Epithelial cell of prostate (primary cell): ENCODE results near the gene MRM1.
"Not testable (repeated sequence)": the region's sequence is repeated elsewhere in the genome, so short reads cannot be mapped to it uniquely, and the experiment has no call there.

Source experiments
- DNase-seq: peaks from one replicate; pipeline ENCODE4 v3.0.0-alpha.2; 2011; ENCODE audit warnings: low read depth, low spot score
- H3K27ac ChIP-seq: fragments of 450-650 bp; 2 replicates; pipeline ENCODE4 v1.5.1; 2017; ENCODE audit warnings: mild to moderate bottlenecking

Gene MRM1

DNA sequence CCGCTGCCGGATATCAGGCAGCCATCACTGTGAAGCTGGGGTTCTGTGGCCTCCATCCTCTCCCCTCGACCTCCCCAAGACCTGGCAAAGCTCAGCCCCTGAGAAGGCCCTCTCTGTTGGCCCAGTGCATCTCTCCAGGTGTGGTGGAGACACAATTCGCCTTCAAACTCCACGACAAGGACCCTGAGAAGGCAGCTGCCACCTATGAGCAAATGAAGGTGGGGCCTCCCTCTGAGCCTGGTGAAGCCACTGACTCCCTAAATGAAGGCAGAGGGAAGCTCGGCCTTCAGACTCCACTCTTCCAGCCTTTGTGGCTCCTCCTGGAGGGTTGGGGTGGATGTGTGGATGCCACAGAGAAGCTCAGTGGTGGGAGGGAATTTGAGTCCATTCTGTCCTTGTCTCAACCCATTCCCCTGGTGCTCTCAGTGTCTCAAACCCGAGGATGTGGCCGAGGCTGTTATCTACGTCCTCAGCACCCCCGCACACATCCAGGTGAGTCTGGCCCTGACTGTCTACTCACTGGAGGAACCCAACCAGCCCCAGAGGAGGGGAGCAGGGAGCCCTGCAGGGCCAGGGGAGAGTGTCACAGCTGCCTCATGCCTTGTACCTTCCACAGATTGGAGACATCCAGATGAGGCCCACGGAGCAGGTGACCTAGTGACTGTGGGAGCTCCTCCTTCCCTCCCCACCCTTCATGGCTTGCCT, 1.7 kb upstream of the MRM1 start:
- no peak for DNase-seq
- no peak overlapping the region for H3K27ac ChIP-seq

GRCh38 chr17:36600465-36600864, 918 bp upstream of the MRM1 start:
- H3K27ac ChIP-seq = peak overlapping the region; percentile 66

GRCh38 chr17:36600936-36601302, 464 bp upstream of the MRM1 start:
- peak overlapping the region; percentile 66 for H3K27ac ChIP-seq
- no peak for DNase-seq

More at GRCh38 chr17:36600465-36600864, 918 bp upstream of the MRM1 start:
- DNase-seq = no peak

- H3K27ac ChIP-seq = peak overlapping the region; percentile 66
- DNase-seq = no peak
Measured at GRCh38 chr17:36602030-36602748, 806 bp downstream of the MRM1 start.

- H3K27ac ChIP-seq = no peak overlapping the region
- no peak for DNase-seq
Measured at GRCh38 chr17:36602924-36603384, 1.6 kb downstream of the MRM1 start.

GRCh38 chr17:36605028-36605427, 3.6 kb downstream of the MRM1 start:
- H3K27ac ChIP-seq, DNase-seq: not testable (repeated sequence)

DNA sequence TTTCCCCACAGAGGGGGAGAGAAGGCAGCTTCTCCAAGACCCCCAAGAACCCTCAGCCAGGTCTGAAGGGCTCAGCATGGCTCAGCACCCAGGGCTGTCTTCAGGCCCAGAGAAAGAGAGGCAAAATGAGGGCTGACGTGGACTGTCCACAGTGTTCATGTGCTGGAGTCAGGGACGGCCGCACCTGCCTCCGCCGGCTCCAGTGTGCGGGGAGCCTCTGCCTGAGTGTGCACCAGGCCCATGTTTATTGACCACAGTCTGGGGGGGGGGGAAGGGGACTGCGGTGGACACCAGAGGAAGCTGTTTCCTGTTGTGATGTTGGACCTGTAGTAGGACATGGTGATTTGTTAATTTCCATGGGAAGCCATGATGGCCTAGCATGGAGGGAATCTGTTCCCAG, 6.9 kb downstream of the MRM1 start:
- H3K27ac ChIP-seq = no peak overlapping the region
- no peak for DNase-seq

DNA sequence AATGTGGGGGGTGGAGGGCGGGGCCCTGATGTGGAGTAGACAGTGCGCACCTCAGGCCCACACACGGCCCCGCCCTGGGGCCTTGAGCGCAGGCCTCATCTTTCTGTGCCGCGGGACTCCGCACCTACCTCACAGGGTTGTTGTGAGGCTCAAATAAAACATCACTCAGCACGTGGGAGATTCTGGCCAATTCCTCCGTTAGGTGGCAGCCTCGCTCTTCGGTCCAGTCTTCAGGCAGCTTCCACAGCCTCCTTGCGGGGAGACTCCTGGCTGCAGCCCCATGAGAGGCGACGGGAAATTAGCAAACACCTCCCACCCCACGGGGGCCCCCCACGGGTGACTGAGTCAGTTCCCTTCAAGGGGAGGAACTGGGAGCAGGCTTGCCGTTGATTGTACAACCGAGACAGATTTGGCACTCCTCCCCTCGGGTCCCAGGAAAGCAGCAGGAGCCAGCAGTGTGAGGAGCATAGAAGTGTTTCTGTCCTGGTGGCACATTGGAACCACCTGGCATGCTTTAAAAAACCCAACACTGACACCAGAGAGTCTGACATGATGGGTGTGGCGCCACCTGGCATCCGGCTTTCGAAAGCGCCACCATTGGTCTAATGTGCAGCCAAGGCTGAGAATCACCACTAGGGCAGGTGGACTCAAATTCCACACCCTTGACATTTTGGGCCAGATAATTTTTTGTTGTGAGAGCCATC, 7.6 kb downstream of the MRM1 start:
- peak overlapping the region; percentile 12 for H3K27ac ChIP-seq
- DNase-seq = peak; percentile 34

- no peak for DNase-seq
- H3K27ac ChIP-seq = no peak overlapping the region
Measured at GRCh38 chr17:36609498-36609862, 8.1 kb downstream of the MRM1 start.

DNA sequence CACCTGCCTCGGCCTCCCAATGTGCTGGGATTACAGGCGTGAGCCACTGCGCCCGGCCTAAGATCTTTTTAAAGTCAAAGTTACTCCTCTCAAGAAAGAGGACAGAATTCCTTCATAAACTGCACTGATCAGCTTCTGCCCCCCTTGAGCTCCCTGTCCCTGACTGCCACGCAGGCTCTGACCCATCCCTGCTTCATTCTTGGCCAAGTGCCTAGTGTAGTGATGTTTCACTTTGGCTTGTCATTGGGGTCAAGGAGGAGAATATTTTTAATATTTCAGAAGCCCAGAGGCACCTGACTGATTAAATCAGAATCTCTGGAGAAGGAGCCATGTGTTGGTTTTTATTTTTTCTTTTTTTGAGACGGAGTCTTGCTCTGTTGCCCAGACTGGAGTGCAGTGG, 9.1 kb downstream of the MRM1 start:
- H3K27ac ChIP-seq = no peak overlapping the region
- DNase-seq = no peak

- DNase-seq = peak; percentile 85
- H3K27ac ChIP-seq = peak overlapping the region; percentile 53
Measured at GRCh38 chr17:36611345-36612072, 10.1 kb downstream of the MRM1 start.

DNA sequence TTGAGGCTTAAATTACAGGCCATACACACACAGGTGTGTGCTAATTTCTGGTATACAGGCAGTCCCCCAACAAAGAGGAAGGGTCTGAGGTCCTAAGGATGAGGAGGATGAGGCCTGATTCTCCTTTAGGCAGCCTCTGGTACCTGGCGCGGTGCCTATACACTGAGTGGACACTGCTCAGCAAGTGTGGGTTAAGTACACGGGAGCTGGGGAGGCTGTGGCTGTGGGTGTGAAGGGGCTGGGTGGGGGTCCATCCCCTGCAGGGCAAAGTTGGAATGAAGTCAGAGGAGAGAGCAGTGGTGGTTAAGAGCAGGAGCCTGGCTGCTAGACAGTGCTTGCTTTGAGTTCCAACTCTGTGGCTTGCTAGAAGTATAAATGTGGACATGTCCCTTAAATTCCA, 10.9 kb downstream of the MRM1 start:
- no peak for DNase-seq
- H3K27ac ChIP-seq = peak overlapping the region; percentile 53

DNA sequence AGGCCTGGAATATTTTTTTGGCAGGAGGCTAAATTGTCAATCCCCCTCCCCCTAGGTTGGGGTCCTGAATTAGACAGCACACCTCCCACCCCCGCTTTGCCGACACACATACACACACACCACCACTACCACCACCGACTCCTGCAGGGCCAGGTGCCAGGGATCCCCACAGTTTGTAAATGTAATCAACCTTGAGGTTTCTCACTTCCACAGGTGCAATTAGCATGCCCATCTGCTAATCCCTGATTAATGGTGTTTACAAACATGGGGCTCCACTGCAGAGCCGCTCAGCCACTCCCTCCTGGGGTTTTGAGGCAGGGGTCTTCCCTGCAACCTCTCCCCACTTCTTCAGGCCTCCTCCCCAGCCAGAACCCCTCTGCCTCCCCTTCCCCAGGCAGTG, 11.8 kb downstream of the MRM1 start:
- DNase-seq = no peak
- H3K27ac ChIP-seq = no peak overlapping the region

- DNase-seq = no peak
- H3K27ac ChIP-seq = no peak overlapping the region
Measured at GRCh38 chr17:36614081-36614480, 12.7 kb downstream of the MRM1 start.

- DNase-seq = no peak
- no peak overlapping the region for H3K27ac ChIP-seq
Measured at GRCh38 chr17:36614933-36615332, 13.6 kb downstream of the MRM1 start.

GRCh38 chr17:36616061-36617029, 15.0 kb downstream of the MRM1 start:
- no peak overlapping the region for H3K27ac ChIP-seq
- DNase-seq = no peak

DNA sequence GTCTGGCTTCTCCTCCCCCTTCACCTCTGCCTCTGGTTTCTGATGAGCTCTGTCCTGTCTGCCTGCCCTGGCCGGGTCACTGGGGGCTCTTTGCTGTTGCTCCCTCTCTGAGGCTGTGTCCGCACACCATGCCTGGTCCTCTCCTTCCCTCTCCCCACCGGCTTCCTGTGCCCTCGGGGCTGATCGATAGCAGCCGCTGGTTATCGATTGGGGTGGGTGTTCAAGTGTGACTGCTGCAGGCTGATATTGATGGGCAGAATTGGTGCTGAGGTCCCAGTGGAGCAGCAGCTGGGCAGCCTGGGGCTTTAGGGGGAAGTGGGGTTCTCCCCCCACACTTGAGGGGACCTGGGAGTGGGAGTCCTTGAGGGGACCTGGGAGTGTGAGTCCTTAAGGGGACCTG, 16.4 kb downstream of the MRM1 start:
- H3K27ac ChIP-seq = no peak overlapping the region
- DNase-seq = no peak

DNA sequence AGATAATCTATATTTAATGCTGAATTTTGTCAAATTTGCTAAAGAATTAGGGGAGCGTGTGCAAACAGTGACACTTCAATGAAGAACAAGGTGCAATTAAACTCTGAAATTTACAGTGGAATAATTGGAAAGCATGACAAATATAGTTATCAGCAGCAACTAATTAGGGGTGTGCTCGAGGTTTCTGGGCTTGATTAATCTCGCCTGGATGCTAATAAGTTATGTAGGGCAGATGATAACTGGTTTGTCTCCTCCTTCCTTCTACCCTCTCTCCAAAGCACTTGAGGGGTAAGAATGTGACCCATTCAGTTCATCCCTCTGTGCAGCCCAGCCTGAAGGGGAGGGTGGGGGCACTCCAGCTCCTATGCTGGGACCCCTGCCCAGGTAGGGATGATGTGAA, 21.9 kb downstream of the MRM1 start:
- no peak overlapping the region for H3K27ac ChIP-seq
- no peak for DNase-seq

DNA sequence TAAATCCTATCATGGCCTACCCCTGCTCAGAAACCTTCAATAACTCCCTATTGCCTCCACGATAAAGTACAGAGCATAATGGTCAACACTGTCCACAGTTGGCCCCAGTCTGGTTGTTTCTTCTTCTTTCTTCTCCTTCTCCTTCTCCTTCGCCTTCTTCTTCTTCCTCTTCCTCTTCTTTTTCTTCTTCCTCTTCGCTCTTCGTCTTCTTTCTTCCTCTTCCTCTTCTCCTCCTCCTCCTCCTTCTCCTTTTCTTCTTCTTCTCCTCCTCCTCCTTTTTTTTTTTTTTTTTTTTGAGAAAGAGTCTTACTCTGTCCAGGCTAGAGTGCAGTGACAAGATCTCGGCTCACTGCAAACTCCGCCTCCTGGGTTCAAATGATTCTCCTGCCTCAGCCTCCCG, 23.8 kb downstream of the MRM1 start:
- no peak for DNase-seq
- no peak overlapping the region for H3K27ac ChIP-seq

DNA sequence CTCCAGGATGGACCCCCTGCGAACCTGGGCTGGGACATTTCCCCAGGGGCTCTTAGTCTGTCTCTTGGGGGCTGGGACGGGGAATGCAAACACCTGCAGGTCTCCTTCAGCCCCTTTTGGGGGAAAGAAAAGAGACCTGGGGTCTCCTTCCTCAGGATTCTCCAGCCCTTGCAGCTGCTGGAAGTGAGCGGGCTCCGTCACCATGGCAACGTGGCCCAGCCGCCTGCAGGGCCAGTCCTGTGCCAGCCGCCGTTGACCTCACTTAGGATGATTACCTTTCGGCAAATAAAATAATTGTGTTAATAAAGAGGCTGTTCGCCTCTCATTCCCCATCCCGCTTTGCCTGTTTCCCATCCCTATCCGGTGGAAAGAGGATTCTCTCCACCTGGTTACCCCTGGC, 25.7 kb downstream of the MRM1 start:
- DNase-seq = no peak
- no peak overlapping the region for H3K27ac ChIP-seq
